Testis (tissue), 3 donors: ENCODE data around the gene PTCH1. TPM values are rescaled to one million over a fixed set of nuclear protein-coding genes. Genes with fewer than 3 reads are reported as not detected.

Experiments used
- DNase-seq: peaks from one replicate; pipeline ENCODE4 v3.0.0-alpha.2; 2019
- H3K27ac ChIP-seq, 2 donors: fragments of 200-600 bp; sonication (generic); one replicate each; pipeline ENCODE4 v1.5.1; 2019
- H3K27me3 ChIP-seq: fragments of 200-600 bp; sonication (generic); one replicate; pipeline ENCODE4 v1.5.1; 2019
- H3K36me3 ChIP-seq: fragments of 200-600 bp; sonication (generic); one replicate; pipeline ENCODE4 v1.5.1; 2017; ENCODE audit warnings: low read depth; ENCODE audit errors: missing control alignments
- H3K4me1 ChIP-seq: fragments of 200-600 bp; sonication (generic); one replicate; pipeline ENCODE4 v1.5.1; 2019
- H3K4me3 ChIP-seq, 2 donors: fragments of 200-600 bp; sonication (generic); one replicate each; pipeline ENCODE4 v1.5.1; 2017 to 2019
- H3K9me3 ChIP-seq: fragments of 200-600 bp; sonication (generic); one replicate; pipeline ENCODE4 v1.5.1; 2017
- CTCF ChIP-seq, 3 experiments: fragments of 450-650 bp in 2 of 3; fragments of 200-600 bp in 1 of 3; sonication (generic) in 1 of 3; IDR thresholded peaks; one replicate each; pipeline ENCODE4 v1.5.1; 2016 to 2019; ENCODE audit warnings: antibody characterized with exemption in 3 of 3, mild to moderate bottlenecking in 2 of 3, moderate library complexity in 1 of 3
- POLR2A ChIP-seq: fragments of 450-650 bp; IDR thresholded peaks from one replicate; pipeline ENCODE4 v1.6.1; 2017; ENCODE audit warnings: antibody characterized with exemption, mild to moderate bottlenecking, moderate library complexity
- WGBS, 2 donors: methylation state at CpG; one replicate each; pipeline ENCODE4 v1.1.5; 2018; 5-methylcytosine and 5-hydroxymethylcytosine counted together
- intact Hi-C: fragments of 100-400 bp; cut with DNase I; formaldehyde crosslinking; loops from one replicate; pipeline ENCODE4 v1.15.1; 2023; ENCODE audit warnings: low total_unique reads
- polyA plus RNA-seq: library from polyadenylated mRNA; stranded (reverse); fragments of 350-450 nt; fragmentation: Illumina TruSeq; extraction: RNeasy Lipid Tissue Mini Kit (QIAGEN cat#74804); gene quantifications from one replicate; pipeline ENCODE4 v1.2.3, GENCODE V29; 2014; ENCODE audit warnings: low read depth, low replicate concordance; ENCODE audit not compliant: insufficient read depth
- total RNA-seq, 2 donors: library from RNA; depleted of rRNA; stranded (reverse); fragments of >200 nt; gene quantifications; one replicate each; pipeline ENCODE4 v1.2.3, GENCODE V29; 2016

Gene PTCH1
- total and polyA plus RNA-seq, 3 donors from 2014 or later, result 51.1 to 127 (median 93.5) TPM

- no peaks in the 10 kb centered on the region for H3K4me1 ChIP-seq
- WGBS, 2 donors, result 91 to 92% methylated on average over 10 of the region's 10 CpGs
- intact Hi-C loops, result no loop called here
- TF ChIP-seq CTCF (IDR thresholded peaks at IDR 0.05) (no peak), POLR2A (no peak)
- no peaks in the 10 kb centered on the region for H3K27me3 ChIP-seq
- no peak for DNase-seq
- H3K36me3 ChIP-seq, result no peaks in the 10 kb centered on the region
- no peaks in the 10 kb centered on the region for H3K9me3 ChIP-seq
- H3K4me3 ChIP-seq, result no peak overlapping the region
- H3K27ac ChIP-seq, result no peak overlapping the region
Measured at GRCh38 chr9:95429096-95429495, 87.7 kb downstream of the PTCH1 start.

GRCh38 chr9:95425910-95426551, 90.7 kb downstream of the PTCH1 start:
- Histone ChIP-seq H3K27me3 (no peaks in the 10 kb centered on the region), H3K9me3 (no peaks in the 10 kb centered on the region), H3K4me3 (peak overlapping the region; percentile 50 to 61), H3K4me1 (no peaks in the 10 kb centered on the region), H3K36me3 (no peaks in the 10 kb centered on the region), H3K27ac (peak overlapping the region in 1 of 2 donors; percentile 76)
- intact Hi-C loops, result no loop called here
- DNase-seq, result no peak
- WGBS, 2 donors, result 21 to 30% methylated on average over 11 of the region's 11 CpGs
- no peak for TF ChIP-seq CTCF (IDR thresholded peaks at IDR 0.05)
- TF ChIP-seq POLR2A, result no peak

- H3K27me3 ChIP-seq, result no peaks in the 10 kb centered on the region
- intact Hi-C loops, result no loop called here
- H3K27ac ChIP-seq, result no peak overlapping the region
- no peaks in the 10 kb centered on the region for H3K4me1 ChIP-seq
- DNase-seq, result no peak
- no peaks in the 10 kb centered on the region for H3K9me3 ChIP-seq
- no peak overlapping the region for H3K4me3 ChIP-seq
- TF ChIP-seq POLR2A, result no peak
- no peak for TF ChIP-seq CTCF (IDR thresholded peaks at IDR 0.05)
- 92 to 94% methylated on average over 1 of the region's 1 CpG for WGBS, 2 donors
- H3K36me3 ChIP-seq, result no peaks in the 10 kb centered on the region
Measured at GRCh38 chr9:95422650-95423049, 94.1 kb downstream of the PTCH1 start.

- DNase-seq, result no peak
- Histone ChIP-seq H3K27me3 (no peaks in the 10 kb centered on the region), H3K36me3 (no peaks in the 10 kb centered on the region), H3K4me3 (no peak overlapping the region), H3K4me1 (no peaks in the 10 kb centered on the region), H3K9me3 (no peaks in the 10 kb centered on the region), H3K27ac (no peak overlapping the region)
- TF ChIP-seq CTCF (IDR thresholded peaks at IDR 0.05) (no peak), POLR2A (no peak)
- intact Hi-C loops, result no loop called here
Measured at GRCh38 chr9:95420518-95420917, 96.3 kb downstream of the PTCH1 start.

- H3K4me1 ChIP-seq, result no peaks in the 10 kb centered on the region
- no peaks in the 10 kb centered on the region for H3K27me3 ChIP-seq
- TF ChIP-seq POLR2A (no peak), CTCF (IDR thresholded peaks at IDR 0.05) (no peak)
- H3K9me3 ChIP-seq, result no peaks in the 10 kb centered on the region
- H3K36me3 ChIP-seq, result no peaks in the 10 kb centered on the region
- intact Hi-C loops, result no loop called here
- DNase-seq, result no peak
- no peak overlapping the region for H3K4me3 ChIP-seq
- no peak overlapping the region for H3K27ac ChIP-seq
Measured at GRCh38 chr9:95419444-95419843, 97.3 kb downstream of the PTCH1 start.
